ENCODE data around the gene FXYD6.

The FXYD6 gene

DNA sequence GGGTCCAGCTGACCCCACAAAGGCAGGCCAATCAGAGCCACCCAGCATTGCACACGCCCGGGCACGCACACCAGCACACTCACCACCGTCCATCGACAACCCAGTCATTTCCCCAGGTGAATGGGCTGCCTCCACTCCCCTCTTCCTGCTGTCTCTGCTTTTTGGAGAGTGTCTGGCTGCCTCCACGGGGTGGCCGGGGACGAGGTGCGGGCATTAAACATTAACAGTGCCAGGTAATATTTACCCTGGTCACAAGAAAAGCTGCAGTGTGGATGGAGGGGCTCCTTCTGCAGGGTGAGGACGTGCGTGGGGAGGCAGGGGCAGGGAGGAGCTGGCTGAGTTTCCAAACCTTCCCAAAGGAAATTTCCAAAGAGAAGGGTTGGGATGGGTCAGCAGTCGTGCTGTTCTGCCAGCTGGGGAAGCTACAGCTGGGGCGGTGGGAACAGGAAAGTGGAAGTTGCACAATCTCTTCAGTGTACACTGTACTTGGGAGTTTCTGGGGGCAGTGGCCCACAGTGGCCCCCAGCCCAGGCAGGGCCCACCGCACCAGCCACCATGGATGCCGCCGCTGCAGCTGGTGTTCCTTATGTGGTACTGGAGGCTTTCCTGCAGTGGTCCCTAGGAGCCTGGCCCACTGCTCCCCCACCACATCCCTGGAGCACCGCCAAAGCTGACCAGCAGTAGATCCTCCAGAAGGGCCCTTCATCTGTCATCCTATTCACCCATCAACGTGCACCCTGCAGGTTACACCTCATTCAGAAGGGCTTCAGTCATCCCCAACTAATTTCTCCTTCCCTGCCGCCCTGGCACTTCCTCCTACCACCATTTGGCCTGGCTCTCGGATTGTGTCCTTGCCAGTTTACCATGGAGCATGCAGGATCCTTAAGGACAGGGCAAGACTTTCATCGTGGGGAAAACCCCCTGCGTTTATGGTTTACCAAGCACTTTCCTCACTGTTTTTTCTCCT is 51.6 kb downstream of the FXYD6 start, which contains the start of gene FXYD2:
TSS of gene FXYD2 (minus strand) at position 174 of the 967 bp plus-strand sequence. CDS start at position 108, 66 bp downstream.
- H3K36me3 ChIP-seq: no peaks in the 10 kb centered on the region
- H3K4me3 ChIP-seq (ENCODE audit: low read depth in 1 of 2, low read length in 1 of 2): no peak within 1 kb of the TSS
- peaks cover 22 to 24% of the 10 kb centered on the region in 2 experiments for H3K4me1 ChIP-seq (ENCODE audit: control insufficient read depth in 1 of 2, insufficient read depth in 1 of 2, low read depth in 1 of 2, low read length in 1 of 2)
- TF ChIP-seq, protein P1, sequence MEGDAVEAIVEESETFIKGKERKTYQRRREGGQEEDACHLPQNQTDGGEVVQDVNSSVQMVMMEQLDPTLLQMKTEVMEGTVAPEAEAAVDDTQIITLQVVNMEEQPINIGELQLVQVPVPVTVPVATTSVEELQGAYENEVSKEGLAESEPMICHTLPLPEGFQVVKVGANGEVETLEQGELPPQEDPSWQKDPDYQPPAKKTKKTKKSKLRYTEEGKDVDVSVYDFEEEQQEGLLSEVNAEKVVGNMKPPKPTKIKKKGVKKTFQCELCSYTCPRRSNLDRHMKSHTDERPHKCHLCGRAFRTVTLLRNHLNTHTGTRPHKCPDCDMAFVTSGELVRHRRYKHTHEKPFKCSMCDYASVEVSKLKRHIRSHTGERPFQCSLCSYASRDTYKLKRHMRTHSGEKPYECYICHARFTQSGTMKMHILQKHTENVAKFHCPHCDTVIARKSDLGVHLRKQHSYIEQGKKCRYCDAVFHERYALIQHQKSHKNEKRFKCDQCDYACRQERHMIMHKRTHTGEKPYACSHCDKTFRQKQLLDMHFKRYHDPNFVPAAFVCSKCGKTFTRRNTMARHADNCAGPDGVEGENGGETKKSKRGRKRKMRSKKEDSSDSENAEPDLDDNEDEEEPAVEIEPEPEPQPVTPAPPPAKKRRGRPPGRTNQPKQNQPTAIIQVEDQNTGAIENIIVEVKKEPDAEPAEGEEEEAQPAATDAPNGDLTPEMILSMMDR (IDR thresholded peaks at IDR 0.05): no peak
- no peaks in the 10 kb centered on the region for H3K9me3 ChIP-seq
- no peak within 1 kb of the TSS for H3K27ac ChIP-seq
- H3K27me3 ChIP-seq: peaks cover 7% of the 10 kb centered on the region

DNA sequence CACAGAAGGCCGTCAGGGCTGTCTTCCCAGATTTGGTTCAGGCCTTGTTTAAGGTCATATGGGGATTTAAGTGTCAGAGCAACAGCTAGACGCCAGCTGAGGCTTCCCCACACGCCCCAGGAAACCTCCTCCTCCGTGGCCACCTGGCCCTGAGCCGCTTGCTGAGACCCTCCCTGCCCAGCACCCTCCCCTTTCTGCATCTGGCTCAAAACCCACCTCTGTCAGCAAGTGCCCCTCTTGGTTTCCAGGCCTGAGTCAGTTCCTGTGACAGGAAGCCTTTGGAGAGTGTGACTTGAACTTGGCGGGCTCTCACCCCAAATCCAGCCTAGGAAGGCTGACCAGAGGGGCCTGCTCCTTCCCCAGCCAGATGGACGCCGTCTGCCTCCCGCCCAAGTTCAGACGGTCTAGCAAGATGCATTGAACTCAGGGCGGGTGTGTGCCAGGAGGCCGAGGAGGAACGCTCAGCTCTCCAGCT is 52.5 kb downstream of the FXYD6 start:
- Histone ChIP-seq H3K4me1 (ENCODE audit: control insufficient read depth in 1 of 2, insufficient read depth in 1 of 2, low read depth in 1 of 2, low read length in 1 of 2) (peaks cover 22 to 24% of the 10 kb centered on the region in 2 experiments), H3K27me3 (peaks cover 7% of the 10 kb centered on the region), H3K4me3 (ENCODE audit: low read depth in 1 of 2, low read length in 1 of 2) (no peak overlapping the region), H3K9me3 (no peaks in the 10 kb centered on the region), H3K27ac (no peak overlapping the region), H3K36me3 (no peaks in the 10 kb centered on the region)
- TF ChIP-seq, protein P1 (IDR thresholded peaks at IDR 0.05): no peak

DNA sequence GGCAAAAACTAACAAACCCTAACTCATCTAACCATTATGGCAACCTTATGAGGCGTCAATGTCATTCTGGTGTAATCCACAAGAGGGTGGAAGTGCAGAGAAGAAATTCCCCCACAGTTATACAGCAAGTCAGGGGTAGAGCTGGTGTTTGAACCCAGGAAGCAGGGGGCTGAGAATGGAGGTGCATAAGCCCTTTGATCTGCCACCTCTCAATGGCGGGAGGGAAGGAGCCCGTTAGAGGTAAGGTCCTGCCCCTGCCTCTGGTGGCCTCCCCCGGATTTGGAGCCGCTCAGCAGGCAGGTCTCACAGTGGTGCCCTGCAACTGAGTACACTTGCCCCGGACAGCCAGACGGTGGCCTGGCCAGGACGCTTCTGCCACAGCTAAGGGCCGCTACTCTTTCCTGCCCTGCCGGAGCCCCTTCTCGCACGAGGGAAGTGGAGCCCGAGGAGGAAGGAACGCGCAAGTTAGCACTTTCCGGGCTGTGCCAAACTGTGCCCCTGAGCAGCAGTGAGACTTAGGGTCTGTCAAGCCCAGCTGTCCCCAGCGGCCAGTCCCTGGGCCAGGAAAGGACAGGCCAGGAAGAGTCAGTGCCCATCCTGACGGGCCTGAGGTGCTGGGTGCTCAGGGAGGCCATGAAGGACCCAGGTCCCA is 53.0 kb downstream of the FXYD6 start:
- H3K27me3 ChIP-seq: peaks cover 7% of the 10 kb centered on the region
- no peak overlapping the region for H3K4me3 ChIP-seq (ENCODE audit: low read depth in 1 of 2, low read length in 1 of 2)
- H3K9me3 ChIP-seq: no peaks in the 10 kb centered on the region
- TF ChIP-seq, protein P1 (IDR thresholded peaks at IDR 0.05): no peak
- H3K4me1 ChIP-seq (ENCODE audit: control insufficient read depth in 1 of 2, insufficient read depth in 1 of 2, low read depth in 1 of 2, low read length in 1 of 2): peaks cover 22 to 24% of the 10 kb centered on the region in 2 experiments
- no peak overlapping the region for H3K27ac ChIP-seq
- H3K36me3 ChIP-seq: no peaks in the 10 kb centered on the region

DNA sequence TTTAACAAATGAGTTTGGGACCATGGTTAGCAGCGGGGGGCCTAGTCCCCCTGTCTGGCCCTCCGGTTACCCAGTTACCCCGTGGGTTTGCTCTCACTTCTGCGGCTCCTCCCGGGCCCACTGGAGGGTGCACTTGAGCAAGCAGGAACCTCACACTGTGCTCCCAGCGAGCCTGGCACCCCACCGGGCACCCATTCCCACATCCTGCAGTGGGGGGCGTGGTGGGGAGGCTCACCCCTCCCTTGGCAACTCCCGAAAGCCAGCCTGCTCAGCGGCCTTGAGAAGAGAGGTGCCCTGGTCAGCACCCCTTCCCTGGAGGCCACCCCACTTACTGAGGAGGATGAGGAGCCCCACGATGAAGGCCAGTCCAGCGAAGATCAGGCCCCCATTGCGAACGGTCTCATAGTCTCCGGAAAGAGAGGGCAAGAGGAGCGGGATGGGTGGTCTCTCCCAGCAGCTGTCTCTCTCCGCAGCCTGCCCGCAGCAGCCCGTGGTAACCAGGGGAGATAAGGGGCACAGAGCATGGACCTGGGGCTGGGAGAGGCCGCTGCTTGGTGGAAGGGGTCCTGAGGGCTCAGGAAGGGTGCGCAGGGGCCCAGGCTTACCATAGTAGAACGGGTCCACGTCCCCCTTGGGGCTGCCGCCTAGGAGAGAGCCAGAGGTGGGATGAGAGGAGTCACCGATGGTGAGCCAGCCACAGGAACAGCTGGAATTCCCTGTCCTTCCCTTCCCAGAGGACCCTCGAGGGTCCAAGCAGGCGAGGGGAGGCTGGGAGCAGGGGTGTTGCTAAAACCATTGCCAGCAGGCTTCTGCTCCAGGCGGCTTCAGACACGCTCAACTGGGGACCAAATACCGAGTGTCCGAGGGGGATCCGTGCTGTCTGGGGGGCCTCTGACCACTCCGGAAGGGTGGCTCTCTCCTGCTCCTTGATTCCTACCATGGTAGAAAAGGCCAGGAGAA is 54.1 kb downstream of the FXYD6 start:
- Histone ChIP-seq H3K36me3 (no peaks in the 10 kb centered on the region), H3K27ac (no peak overlapping the region), H3K9me3 (no peaks in the 10 kb centered on the region), H3K4me1 (ENCODE audit: control insufficient read depth in 1 of 2, insufficient read depth in 1 of 2, low read depth in 1 of 2, low read length in 1 of 2) (peaks cover 24 to 28% of the 10 kb centered on the region in 2 experiments), H3K27me3 (peaks cover 7% of the 10 kb centered on the region), H3K4me3 (ENCODE audit: low read depth in 1 of 2, low read length in 1 of 2) (no peak overlapping the region)
- TF ChIP-seq, protein P1 (IDR thresholded peaks at IDR 0.05): no peak

DNA sequence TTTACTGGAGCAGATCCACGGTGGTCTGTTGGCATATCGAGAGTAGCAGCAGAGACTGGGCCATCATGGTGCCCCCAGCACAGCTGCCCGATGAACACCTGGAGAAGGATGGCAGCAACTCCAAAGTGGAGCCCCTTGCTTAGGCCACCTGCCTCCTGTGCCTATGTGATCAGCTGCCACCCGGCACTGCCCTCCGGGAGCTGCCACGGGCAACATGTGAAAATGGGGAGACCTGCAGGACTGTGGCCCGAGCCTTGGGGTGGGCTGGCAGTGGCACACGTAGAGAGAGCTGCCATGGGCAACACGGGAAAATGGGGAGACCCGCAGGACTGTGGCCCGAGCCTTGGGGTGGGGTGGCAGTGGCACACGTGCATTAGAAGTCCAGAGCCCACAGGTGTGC is 55.0 kb downstream of the FXYD6 start:
- Histone ChIP-seq H3K9me3 (no peaks in the 10 kb centered on the region), H3K27ac (no peak overlapping the region), H3K4me1 (ENCODE audit: control insufficient read depth in 1 of 2, insufficient read depth in 1 of 2, low read depth in 1 of 2, low read length in 1 of 2) (peaks cover 34% of the 10 kb centered on the region in 2 experiments), H3K27me3 (peaks cover 7% of the 10 kb centered on the region), H3K36me3 (no peaks in the 10 kb centered on the region), H3K4me3 (ENCODE audit: low read depth in 1 of 2, low read length in 1 of 2) (no peak overlapping the region)
- TF ChIP-seq, protein P1 (IDR thresholded peaks at IDR 0.05): no peak
